Activated B cell treated with CpG ODN at 0.5 μM for 24 hours (primary cell): ENCODE results near the gene NAP1L5. TPM values are rescaled to one million over a fixed set of nuclear protein-coding genes. Genes with fewer than 3 reads are reported as not detected.

Experiments used
- ATAC-seq: fragments of 200-7000 bp; cut with Tn5 transposase; one replicate; pipeline ENCODE4 v1.10.0; 2021; ENCODE audit warnings: low read depth, mild to moderate bottlenecking, moderate library complexity
- CTCF ChIA-PET: fragments of 350-600 bp; sonication (Branson Sonifier 250); formaldehyde crosslinking; loops from one replicate; lab custom pipeline; 2021; ENCODE audit warnings: antibody characterized with exemption; lab: Charles Lee
- POLR2A ChIA-PET: fragments of 350-600 bp; sonication (Branson Sonifier 250); formaldehyde crosslinking; loops from one replicate; lab custom pipeline; 2021; ENCODE audit warnings: antibody characterized with exemption; lab: Charles Lee
- DNase-seq: peaks from one replicate; pipeline ENCODE4 v3.0.0; 2022
- H3K27ac Mint-ChIP-seq: one replicate; pipeline ENCODE4 v1.8.0; 2020; ENCODE audit warnings: mixed read lengths
- H3K27me3 Mint-ChIP-seq: one replicate; pipeline ENCODE4 v1.8.0; 2021; ENCODE audit warnings: mixed read lengths
- H3K36me3 Mint-ChIP-seq: one replicate; pipeline ENCODE4 v1.8.0; 2021; ENCODE audit warnings: low read depth, mixed read lengths
- H3K4me1 Mint-ChIP-seq: one replicate; pipeline ENCODE4 v1.8.0; 2021; ENCODE audit warnings: mixed read lengths
- H3K4me3 Mint-ChIP-seq: one replicate; pipeline ENCODE4 v1.8.0; 2020; ENCODE audit warnings: mild to moderate bottlenecking, mixed read lengths
- H3K9me3 Mint-ChIP-seq: one replicate; pipeline ENCODE4 v1.8.0; 2020; ENCODE audit warnings: mixed read lengths
- CTCF ChIP-seq: fragments of 200-600 bp; IDR thresholded peaks from one replicate; pipeline ENCODE4 v1.8.0; 2022; ENCODE audit warnings: antibody characterized with exemption, mild to moderate bottlenecking
- intact Hi-C: fragments of 100-400 bp; cut with micrococcal nuclease; formaldehyde crosslinking; loops from one replicate; pipeline ENCODE4 v1.15.1; 2024
- total RNA-seq: library from RNA; stranded (reverse); gene quantifications from 2 replicates; pipeline ENCODE4 v1.2.3, GENCODE V29; 2022

NAP1L5 gene
- total RNA-seq, 1 donor from 2014 or later = 2.6 TPM

GRCh38 chr4:88719381-88719780 lies 21.8 kb upstream of the NAP1L5 start:
- Mint-ChIP-seq H3K36me3 (peaks cover 89% of the 10 kb centered on the region), H3K27ac (no peak overlapping the region), H3K4me1 (no peaks in the 10 kb centered on the region), H3K4me3 (no peak overlapping the region), H3K9me3 (peaks cover 22% of the 10 kb centered on the region), H3K27me3 (no peaks in the 10 kb centered on the region)
- CTCF ChIA-PET = no interaction called here
- intact Hi-C loops = no loop called here
- ATAC-seq (no peak), DNase-seq (no peak)
- TF ChIP-seq CTCF = no peak
- POLR2A ChIA-PET = no interaction called here

- CTCF ChIA-PET = no interaction called here
- H3K36me3 Mint-ChIP-seq = peaks cover 89% of the 10 kb centered on the region
- intact Hi-C loops = no loop called here
Measured at GRCh38 chr4:88718098-88718497, 20.5 kb upstream of the NAP1L5 start.

GRCh38 chr4:88713782-88714181 lies 16.2 kb upstream of the NAP1L5 start:
- POLR2A ChIA-PET = no interaction called here

More at GRCh38 chr4:88718098-88718497, 20.5 kb upstream of the NAP1L5 start:
- H3K27me3 Mint-ChIP-seq = no peaks in the 10 kb centered on the region
- peaks cover 22% of the 10 kb centered on the region for H3K9me3 Mint-ChIP-seq
- ATAC-seq (no peak), DNase-seq (no peak)
- no peak overlapping the region for H3K27ac Mint-ChIP-seq
- POLR2A ChIA-PET = no interaction called here
- H3K4me1 Mint-ChIP-seq = no peaks in the 10 kb centered on the region
- no peak overlapping the region for H3K4me3 Mint-ChIP-seq
- TF ChIP-seq CTCF = no peak

GRCh38 chr4:88709989-88710388 lies 12.4 kb upstream of the NAP1L5 start:
- H3K36me3 Mint-ChIP-seq = peaks cover 85% of the 10 kb centered on the region
- TF ChIP-seq CTCF = no peak
- no peak for DNase-seq
- intact Hi-C loops = no loop called here
- no peaks in the 10 kb centered on the region for H3K4me1 Mint-ChIP-seq
- no peaks in the 10 kb centered on the region for H3K27me3 Mint-ChIP-seq
- no peak overlapping the region for H3K27ac Mint-ChIP-seq
- ChIA-PET POLR2A (no interaction called here), CTCF (no interaction called here)
- ATAC-seq = no peak
- H3K4me3 Mint-ChIP-seq = no peak overlapping the region
- peaks cover 6% of the 10 kb centered on the region for H3K9me3 Mint-ChIP-seq

More at GRCh38 chr4:88713782-88714181, 16.2 kb upstream of the NAP1L5 start:
- Mint-ChIP-seq H3K4me3 (no peak overlapping the region), H3K9me3 (peaks cover 26% of the 10 kb centered on the region), H3K27ac (no peak overlapping the region), H3K4me1 (no peaks in the 10 kb centered on the region), H3K27me3 (no peaks in the 10 kb centered on the region), H3K36me3 (peaks cover 87% of the 10 kb centered on the region)
- intact Hi-C loops = no loop called here
- TF ChIP-seq CTCF = no peak
- CTCF ChIA-PET = no interaction called here
- DNase-seq (no peak), ATAC-seq (no peak)

GRCh38 chr4:88706574-88706973 lies 8.9 kb upstream of the NAP1L5 start:
- Mint-ChIP-seq H3K27me3 (no peaks in the 10 kb centered on the region), H3K27ac (no peak overlapping the region), H3K9me3 (no peaks in the 10 kb centered on the region), H3K36me3 (peaks cover 82% of the 10 kb centered on the region), H3K4me1 (no peaks in the 10 kb centered on the region), H3K4me3 (no peak overlapping the region)
- intact Hi-C loops = no loop called here
- ChIA-PET CTCF (no interaction called here), POLR2A (no interaction called here)
- ATAC-seq (no peak), DNase-seq (no peak)
- TF ChIP-seq CTCF = no peak
